Germinal center (tissue), 1 donor: ENCODE measurements around the gene GATM.
"Not testable (repeated sequence)": the region's sequence is repeated elsewhere in the genome, so short reads cannot be mapped to it uniquely, and the experiment has no call there.

Experiments used
- DNase-seq: peaks from one replicate; pipeline ENCODE4 v3.0.0; 2012; ENCODE audit warnings: mixed read lengths, low spot score

GATM gene

DNA sequence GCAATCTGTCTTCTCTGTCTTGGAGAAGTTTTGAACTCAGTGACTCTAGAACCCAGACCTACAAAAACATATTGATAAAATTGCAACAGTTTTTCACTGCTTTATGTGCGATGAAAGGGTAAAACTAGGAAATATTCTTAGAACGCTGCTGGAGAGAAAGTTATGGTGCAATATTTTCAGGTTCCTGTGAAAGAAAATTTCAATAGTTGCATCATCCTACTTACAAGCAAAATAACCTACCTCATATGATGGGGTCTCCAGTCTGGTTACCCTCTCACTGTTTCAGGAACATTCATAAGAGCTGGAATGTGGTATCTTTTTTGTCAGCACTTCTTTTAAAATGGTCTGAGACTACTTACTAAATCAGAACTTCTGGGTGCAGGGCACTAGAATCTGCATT is 27.1 kb downstream of the GATM start:
- no peak for DNase-seq

DNA sequence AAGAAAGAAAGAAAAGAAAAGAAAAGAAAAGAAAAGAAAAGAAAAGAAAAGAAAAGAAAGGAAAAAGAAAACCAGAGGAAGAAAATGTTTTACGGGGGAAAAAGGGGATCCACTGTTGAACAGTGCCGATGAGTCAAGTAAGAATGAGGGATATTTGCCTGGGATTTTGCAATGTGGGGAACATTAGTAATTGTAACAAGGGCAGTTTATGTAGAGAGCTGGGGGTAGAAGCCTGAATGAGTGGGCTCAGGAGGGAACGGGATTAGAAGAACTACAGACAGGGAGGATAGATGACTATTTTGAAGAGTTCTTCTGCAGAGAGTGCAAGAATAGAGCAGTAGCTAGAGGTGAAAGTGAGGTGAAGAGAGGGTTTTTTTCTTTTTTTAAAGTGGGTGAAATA is 28.7 kb downstream of the GATM start:
- DNase-seq: no peak

DNA sequence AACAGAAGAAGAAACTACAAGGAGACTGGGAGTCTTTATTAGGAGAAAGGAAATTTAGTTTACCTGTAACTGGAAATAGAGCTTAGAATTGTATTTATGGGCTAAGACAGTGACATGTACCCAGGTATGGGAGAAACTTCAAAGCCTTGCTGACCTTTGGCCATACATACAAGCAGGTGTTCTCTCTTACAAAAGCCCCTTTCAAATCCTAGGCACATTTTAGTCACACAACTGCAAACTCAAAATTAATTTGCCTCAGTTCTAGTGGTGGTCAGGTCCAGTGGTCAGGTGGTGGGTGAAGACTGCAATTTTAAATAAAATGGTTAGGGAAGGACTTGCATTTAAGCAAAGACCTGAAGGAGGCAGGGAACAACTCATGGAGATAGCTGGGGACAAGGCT is 30.4 kb downstream of the GATM start:
- no peak for DNase-seq

DNA sequence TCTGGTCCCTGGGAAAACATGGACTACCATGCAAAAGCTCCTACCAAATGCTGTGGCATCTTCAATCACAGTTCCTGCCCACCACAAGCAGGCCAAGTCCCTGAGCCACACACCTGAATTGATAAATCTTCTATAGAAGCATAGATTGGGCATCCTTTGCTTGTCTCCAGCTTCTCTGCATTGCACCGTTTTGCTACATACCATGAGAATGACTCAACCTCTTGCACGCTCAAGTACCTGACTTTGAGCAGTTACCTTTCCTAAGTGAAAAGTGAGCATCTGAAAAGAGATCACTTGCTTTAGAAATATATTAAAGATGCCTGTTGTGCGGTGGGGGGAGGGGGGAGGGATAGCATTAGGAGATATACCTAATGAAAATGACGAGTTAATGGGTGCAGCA is 31.3 kb downstream of the GATM start:
- no peak for DNase-seq

DNA sequence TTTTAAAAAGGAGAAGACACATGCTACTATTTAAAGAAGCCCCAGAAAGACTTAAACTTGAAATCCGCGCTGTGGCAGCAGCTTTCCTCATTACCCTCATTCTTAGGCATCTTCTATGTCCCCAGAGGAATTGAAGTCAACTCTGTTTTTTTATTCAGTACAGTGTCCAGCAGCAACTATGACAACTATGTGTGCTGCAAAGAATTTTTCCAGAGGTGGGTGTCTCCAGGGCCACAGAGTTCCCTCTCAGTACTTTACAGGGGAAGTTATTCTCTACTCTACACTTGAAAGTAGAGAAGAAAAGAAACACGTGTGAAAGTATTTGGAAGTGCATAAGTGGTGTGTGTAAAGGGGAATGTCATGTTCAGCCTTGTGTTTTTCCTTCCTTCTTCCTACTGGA is 32.0 kb downstream of the GATM start:
- DNase-seq: no peak

DNA sequence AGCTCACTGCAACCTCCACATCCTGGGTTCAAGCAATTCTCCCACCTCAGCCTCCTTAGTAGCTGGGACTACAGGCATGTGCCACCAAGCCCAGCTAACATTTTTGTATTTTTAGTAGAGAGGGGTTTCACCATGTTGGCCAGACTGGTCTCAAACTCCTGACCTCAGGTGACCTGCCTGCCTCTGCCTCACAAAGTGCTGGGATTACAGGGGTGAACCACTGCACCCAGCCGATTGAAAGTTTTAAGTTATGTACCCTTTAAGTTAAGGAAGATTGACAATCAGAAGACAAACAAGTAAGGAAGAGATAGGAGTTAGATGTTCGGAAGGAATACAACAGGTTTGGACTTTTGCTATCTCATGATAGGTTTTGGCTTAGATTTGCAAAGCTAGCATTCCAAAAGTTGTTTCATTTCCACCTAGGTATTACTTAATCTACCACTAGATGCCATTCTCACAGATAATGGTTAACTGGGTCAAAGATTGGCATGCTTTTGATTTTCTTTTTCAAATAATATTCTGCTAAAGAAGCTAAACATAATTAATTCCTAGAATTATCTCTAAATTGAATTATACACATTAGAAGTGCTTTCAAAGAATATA is 35.0 kb downstream of the GATM start:
- DNase-seq: no peak

DNA sequence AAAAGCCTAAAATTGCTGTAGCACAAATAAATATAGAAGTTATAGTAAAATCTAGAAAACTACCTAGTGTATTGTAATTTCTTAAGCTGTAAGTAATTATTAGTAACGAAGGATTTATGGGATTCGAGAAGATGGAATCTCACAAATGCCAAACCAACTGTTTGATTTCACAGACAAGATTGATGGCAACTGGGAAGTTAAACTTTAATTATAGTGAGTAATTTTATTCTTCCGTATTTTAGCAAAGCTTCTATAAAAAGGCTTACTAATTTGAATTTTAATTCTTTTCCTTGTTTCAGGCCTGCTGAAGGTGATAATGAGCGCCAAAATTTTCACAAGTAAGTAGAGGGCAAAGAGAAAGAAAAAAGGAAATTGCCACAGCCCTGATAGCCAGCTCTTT is 36.6 kb downstream of the GATM start:
- DNase-seq: no peak

DNA sequence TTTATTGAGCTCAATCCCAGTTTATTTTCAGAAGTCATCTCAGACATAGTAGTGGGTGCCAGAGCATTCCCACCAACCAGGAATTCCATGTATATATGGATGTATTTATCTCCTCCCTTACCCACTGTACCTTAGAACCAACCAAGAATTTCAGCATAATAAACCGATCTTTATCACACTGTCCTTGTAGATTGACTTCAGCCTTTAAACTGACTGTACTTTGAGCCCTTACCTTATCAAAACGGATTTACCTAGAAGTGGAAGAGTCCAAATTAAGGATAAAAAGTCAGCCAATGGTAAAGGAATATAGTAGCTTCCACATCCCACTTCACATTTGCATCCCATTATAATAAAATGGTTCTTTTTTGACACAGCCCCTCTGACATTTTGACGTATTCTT is 37.9 kb downstream of the GATM start:
- no peak for DNase-seq

DNA sequence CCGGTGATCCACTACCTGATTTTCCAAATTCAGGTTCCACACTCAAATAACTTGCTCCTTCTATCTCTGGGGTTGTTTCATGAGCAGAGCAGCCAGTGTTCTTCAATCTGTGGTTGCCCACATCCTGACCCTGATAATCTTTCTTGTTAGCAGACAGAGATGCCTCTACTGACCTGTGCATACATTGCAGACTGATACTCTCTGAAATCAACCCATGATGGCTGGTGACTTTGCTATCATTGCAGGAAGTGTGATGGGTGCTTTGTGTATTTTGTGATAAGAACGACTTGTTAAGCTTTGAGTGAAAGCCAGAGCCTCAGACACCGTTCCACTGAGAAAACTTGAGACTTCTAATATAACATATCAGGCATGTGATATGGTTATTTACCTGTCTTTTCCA is 39.9 kb downstream of the GATM start:
- no peak for DNase-seq

DNA sequence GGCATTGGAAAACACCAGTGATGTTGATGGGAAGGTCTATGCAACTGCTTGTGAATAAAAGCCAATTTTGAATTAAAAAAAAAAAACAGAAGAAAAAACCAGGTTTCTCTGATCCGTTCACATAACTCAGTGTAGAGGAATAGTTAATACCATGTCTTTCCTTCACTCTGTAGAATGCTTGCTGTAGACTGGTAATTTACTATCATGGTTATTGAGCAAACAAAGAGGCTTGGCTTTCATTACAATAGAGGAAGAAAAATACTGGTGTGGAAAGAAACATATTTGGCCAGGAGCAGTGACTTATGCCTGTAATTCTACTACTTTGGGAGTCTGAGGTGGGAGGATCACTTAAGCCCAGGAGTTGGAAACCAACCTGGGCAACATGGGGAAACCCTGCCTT is 41.1 kb downstream of the GATM start:
- DNase-seq: no peak

DNA sequence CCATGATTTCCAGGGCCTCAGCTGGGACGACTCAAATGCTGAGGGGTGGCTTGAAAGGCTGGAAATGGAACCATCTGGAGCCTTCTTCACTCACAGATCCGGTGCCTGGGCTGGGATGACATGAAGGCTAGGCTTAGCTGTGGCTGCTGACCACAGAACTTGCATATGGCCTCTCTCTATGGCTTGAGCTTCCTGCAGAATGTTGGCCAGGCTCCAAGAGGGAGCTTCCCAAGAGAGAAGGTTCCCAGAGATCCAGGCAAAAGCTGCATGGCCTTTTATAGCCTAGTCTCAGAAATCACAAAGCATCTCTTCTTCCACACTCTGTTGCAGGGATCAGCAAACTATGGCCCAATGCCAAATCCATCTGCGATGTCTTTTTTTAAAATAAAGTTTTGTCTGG is 44.8 kb downstream of the GATM start:
- no peak for DNase-seq

DNA sequence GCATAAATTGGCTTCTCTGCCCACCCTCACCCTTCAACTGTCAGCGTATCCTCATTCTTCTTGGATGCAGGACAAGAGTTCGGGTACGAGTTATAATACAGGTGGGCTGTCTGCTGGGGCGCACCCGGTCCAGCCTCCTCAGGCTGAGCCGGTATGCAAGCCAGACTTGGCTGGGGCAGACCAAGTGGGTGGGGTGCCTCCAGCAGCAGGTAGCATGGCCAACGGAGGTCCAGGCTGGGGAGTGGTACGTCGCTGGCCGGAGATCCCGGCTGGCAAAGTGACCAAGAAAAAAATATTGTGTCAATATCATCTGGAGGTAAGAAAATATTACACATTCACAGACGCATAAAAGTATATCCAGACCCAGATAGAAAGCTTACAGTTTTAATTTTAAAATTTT is 45.6 kb downstream of the GATM start:
- DNase-seq: no peak

DNA sequence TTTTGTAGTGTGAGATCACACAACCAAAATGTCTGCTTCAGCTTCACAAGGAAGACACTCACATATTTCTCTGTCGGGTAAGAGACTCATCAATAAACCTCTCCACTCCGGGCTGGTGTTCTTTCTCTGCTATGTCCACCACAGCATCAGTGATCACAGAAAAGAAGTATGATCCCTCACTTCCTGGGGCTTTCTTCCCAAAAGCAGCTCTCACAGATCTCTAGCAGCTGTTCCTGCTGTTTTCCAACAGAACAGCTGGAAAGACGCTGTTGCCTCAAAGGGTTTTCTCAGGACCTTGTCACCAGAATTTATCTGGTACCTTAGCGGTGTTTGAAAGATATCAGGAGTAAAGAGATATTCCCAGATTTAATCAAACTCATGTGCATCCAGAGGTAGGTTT is 46.4 kb downstream of the GATM start:
- DNase-seq: no peak

DNA sequence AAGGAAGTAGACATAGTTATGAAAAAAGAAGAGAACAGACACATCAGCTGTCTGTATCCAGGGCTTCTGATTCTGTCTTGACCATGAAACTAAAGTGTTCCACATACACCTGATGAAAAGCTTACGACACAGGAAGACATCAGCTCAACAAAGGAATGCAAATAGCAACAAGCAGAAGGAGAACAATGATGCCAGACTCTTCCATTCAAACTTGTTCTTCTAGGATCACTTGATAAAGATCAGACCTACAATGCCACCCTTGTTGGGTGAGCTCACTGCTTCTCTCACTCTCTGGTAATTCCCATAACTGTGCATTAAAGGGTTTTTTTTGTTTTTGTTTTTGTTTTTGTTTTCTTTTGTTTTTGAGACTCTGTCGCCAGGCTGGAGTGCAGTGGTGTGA is 49.7 kb downstream of the GATM start:
- DNase-seq: no peak

DNA sequence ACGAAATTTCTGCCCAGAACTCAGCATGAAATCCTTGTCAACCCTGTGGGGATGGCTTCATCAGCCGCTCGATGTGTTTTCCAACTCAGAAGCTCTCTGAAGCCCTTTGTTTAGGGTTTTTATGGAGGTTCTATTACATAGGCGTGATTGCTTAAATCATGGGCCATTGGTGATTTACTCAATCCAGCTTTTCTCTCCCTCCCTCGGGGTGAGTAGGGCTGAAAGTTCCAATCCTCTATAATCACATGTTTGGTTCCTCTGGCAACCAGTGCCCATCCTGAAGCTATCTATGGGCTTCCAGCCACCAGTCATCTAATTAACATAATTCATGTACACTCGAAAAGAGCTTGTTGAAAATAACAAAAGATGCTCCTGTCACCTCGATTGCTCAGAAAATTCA is 51.6 kb downstream of the GATM start:
- DNase-seq: no peak

DNA sequence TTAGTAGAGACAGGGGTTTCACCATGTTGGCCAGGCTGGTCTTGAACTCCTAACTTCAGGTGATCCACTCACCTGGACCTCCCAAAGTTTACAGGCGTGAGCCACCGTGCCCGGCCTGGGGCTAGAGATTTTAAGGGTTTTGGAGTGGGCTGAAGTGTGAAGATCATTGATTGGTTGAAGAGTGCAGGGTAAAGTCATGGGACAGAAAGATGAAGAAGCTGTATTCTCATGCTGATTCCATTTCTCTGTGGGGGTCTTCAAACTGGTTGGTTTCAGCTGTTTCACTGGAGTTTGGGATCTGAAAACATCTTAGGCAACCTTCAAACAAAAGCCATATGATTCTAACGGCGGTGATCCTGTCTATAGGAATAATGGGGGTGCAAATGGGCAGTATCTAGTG is 52.1 kb downstream of the GATM start:
- no peak for DNase-seq

DNA sequence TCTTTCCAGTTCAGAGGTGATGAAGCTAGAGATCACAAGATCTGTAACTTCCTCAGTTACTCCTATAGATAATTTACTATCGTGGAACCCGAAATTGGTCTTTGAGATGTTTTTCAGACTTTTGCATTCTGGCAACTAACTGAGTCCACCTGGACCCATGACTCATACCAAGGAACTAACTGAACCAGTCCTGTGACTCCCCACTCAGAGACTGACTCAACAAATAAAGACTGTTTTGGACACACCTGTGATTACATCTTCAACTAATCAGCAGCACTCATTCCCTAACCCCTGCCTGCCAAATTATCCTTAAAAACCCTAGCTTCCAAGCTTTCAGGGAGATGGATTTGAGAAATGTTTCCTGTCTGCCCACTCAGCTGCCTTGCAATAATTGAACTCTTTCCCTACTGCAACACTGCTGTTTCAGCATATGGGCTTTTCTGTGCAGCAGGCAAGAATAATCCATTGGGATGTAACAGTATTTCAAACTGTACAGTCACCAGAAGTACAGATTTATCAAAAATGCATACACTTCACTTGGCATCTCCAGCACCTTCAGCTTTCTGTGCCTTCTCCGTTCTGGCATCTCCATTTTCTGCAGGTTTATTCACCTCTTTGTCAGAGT is 57.7 kb downstream of the GATM start:
- DNase-seq: no peak

DNA sequence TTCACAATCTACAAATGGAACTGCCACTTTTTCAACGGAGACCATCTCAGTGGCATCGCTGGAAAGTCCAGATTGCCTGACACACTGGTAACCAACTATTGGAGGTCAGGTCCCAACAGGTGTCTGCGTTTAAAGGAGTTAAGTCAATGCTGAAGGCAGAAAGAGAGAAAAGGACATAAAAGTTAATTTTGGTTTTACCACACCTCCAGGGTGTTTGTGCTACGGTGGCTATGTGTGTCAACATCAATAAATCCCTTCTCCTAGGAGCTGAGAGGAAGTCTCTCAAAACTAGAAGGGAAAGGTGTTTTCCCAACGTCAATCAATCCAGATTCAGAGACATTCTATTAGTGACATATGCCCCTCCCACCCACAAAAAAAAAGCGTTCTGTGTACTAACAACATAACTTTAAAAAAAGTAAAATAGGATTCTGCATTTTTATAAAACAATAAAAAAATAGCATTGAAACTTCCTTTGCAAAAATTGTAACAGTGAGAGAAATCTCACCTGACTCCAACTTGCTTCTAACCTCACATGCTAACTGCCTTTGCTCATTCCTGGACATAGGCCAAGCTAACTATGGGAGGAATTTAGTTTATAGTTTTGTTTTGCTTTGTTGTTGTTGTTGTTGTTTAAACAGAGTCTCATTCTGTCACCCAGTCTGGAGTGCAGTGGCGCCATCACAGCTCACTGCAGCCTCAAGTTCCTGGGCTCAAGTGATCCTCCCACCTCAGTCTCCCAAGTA is 58.7 kb downstream of the GATM start:
- DNase-seq: no peak

DNA sequence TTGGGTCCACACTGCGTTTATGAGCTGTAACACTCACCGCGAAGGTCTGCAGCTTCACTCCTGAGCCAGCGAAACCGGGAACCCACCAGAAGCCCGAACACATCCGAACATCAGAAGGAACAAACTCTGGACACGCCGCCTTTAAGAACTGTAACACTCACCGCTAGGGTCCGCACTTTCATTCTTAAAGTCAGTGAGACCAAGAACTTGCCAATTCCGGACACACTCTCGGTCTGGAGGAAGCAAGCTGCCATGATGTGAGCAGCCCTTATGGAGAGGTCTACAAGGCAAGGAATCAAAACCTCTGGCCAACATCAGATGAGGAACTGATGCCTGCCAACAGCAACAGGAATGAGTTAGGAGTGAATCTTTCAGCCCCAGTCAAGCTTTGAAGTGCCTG is 63.4 kb downstream of the GATM start:
- DNase-seq: no peak

DNA sequence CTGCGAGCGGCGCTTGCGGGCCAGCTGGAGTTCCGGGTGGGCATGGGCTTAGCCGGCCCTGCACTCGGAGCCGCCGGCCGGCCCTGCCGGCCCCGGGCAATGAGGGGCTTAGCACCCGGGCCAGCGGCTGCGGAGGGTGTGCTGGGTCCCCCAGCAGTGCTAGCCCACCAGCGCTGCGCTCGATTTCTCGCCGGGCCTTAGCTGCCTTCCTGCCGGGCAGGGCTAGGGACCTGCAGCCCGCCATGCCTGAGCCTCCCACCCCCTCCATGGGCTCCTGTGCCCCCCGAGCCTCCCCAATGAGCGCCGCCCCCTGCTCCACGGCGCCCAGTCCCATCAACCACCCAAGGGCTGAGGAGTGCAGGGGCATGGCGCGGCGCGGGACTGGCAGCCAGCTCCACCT is 64.2 kb downstream of the GATM start:
- not testable (repeated sequence) for DNase-seq
